Stimulated activated CD4-positive, alpha-beta T cell treated with anti-CD3 and anti-CD28 coated beads, Interleukin-1b, Interleukin-23, amount 100 ng/mL, for 48 hours (primary cell): ENCODE data around the gene AZU1.
A peak's percentile ranks its signal among the peaks of the same experiment; 100 is the strongest.

ENCODE experiments used
- DNase-seq: peaks from one replicate; pipeline ENCODE4 v3.0.0-alpha.2; 2020

The AZU1 gene

DNA sequence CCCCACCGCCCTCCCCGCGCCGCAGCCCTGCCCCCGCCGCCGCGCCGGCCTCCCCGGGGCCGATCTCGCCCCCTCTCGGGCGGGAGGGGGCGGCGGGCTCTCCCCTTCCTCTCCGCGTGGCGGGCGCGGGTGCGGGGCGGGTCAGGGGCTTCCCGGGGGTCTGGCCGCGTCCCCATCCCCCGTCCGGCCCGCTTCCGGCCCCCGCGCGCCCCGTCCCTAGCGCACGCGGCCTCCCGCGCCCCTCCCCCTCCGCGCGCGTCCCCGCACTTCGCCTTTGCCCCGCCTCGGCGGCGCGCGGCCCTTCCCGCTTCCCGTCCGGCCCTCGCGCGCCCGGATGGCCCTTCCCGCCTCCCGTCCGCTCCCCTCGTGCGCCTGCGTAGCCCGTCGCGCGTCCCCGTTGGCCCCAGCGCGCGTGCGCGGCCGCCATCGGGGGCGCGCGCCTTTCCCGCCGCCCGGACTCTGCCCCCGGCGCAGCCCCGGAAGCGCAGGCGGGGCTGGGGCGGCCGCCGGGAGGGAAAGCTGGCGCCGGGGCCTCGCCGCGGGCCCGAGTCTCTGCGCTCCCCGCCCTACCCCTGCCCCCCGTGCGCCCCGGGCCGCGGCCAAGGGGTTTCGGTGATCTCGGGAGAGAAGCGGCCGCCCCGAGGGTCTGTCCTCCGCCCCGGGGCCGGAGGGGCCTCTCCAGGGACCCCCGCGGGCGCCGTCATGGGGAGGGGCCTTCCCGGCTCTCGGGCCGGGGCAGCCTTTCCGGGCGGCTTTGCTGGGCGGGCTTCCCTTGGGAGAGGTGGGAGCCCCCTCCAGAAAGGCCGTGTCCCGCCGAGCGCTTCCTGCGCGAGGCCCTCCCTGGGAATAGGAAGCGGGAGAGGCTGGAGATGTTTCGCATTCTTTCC is 29.9 kb upstream of the AZU1 start:
- peak; percentile 90 for DNase-seq

DNA sequence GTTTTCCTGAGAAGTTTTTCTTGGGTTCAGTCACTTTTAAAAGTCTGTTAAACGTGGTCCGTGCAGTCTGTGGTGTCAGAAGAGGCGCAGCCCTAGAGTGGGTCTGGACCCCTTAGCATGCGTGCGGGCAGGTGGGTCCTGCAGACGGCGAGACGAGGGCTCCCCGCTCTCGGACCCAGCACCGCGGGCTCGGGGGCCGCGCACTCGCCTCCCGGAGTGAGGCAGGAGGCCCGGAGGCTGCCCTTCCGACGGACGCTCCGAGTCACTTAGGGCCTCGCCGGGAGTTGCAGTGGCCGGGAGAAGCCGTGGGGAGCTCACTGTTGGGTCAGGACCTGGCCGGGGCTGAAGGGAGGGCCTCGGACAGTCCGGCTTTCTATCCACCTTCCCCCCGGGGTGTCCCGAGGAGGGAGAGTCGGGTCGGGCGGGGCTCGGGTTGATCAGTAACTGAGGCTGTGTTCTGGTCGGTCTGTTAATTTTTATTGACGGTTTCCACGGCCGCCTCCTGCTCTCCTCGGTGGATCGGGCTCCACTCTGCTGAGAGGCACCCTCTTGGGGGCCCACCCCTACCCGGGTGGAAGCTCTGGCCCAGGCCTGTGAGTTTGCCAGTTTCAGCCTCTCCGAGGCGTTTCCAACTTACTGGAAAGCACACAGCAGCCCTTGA is 29.1 kb upstream of the AZU1 start:
- DNase-seq: no peak

DNA sequence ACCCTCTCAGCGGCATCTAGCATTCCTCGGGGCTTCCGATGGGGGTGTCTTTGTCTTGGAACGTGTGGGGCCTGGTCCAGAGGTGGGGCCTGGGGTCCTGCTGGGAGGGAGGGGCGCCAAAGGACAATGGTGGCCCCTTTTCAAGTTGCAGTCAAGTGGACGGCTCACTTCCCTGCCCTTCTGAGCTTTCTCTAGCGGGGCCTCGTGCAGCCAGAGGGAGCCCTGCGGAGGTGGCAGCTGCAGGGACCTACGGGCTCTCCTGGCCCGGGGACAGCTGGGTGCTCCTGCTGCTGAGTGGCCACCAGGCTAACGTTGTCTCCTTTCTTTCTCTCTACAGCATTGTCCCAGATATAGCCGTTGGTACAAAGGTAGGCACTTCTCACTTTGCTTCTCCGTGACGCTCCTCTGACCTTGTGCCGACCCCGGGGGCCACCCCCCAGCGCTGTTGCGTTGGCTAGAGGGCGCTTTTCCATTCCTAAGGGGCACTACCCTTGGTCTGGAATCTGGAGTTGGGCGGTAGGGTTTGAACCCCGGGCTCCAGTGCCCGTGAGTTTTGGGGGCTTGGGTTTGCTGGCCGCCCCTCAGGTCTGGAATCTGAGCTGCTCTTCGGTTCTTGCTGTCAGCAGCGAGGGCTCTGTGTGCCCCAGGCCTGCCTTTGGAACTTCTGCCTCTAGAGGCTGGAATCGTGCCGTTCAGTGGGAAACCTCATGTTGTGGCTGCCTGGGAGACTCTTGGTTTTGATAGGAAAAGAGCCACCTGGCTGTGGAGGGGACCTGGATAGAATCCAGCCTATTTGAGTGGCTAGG is 28.4 kb upstream of the AZU1 start:
- DNase-seq: no peak

DNA sequence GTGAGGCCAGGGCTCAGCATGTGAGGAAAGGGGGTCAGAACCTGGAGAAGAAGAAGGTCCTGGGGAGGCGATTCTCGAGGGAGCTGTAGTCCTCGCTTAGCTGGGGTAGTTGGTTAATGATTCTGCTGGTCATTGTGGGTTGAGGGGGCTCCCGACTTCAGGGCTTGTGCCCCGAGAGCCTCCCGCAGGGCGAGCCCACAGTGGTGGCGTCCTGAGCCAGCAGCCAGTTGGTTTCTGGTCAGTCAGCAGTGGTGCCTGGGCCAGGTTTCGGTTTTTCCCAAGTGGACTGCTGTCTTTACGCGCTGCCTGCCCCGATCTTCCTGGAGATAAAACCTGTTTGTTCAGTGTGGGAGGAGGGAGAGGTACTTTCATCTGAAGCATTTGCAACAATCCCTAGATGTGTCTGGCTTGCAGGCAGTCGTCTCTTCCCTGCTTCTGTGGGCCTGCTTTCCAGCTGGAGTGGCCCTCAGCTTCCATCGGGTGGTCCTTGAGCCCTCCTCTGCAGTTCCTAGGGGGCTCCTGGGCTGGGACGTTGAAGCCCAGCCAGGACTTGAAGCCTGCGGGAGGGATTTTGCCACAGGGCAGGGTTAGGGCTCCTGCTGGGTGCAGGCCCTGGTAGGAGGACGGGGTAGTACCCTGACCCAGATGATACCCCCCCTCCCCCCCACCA is 27.1 kb upstream of the AZU1 start:
- DNase-seq: no peak

DNA sequence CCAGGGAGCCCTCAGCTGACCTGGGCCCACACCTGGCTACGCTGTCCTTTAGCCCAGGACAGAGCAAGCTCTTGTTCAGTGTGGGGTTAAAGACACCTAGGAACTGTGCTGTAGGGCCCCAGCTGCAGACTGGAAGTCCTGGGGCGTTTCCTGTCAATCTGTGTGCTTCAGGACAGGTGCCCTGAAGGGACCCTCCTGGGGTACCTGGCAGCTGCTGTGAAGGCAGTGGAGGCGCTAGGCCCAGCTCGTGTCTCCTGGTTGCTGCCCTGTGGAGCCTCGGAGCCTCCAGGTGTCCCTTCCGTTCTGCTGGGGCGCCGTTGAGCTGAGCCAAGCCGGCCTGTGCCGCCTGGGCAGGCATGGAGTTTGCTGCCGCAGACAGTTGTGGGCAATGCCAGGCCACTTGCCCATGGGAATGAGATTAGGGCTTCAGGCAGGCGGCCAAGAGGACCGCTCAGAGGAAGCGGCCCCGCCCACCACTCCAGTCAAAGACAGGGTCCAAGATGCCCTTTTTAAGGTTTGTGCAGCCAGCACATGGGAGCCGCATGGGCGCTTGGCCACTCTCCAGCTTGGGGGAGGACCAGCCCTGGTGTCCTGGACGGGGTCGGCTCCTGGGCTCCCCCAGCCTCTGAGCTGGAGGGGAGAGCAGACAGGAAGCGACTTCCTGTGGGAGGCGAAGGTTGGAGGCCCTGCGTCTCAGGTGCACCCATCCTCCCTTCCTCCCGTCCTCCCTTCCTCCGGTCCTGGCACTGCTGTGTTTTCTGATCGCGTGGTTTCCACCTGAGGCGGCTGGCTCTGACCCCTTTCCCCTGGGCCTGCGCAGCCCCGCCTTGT is 26.4 kb upstream of the AZU1 start:
- no peak for DNase-seq

DNA sequence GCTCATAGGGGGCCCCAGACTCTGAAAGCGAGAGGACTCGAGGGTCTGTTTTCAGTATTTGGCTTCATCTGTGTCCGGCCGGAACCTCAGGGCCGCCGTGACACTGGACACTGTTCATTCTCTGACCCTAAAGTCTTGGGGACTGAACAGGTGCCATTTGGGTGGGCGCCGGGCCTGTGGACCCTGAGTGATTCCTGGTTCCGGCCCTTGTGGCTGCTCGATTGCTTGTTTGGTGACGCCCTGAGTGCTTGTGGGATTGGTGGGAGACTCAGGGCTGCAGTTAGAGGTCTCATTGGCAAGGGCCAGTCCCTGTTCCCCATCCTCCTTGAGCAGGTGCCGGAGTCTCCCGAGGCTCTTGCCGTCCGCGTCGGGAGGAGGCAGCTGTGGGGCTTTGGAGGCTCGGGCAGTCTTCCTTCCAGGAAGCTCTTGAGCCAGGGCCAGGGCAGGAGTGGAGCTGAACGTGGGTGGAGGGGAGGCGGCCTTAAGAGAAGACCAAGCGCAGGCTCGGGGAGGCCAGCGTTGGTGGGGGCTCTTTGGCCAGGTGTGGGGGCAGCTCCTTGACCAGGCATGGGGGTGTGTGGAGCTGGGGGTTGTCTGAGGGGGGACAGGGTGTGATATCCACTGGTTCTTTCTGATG is 25.7 kb upstream of the AZU1 start:
- DNase-seq: no peak

DNA sequence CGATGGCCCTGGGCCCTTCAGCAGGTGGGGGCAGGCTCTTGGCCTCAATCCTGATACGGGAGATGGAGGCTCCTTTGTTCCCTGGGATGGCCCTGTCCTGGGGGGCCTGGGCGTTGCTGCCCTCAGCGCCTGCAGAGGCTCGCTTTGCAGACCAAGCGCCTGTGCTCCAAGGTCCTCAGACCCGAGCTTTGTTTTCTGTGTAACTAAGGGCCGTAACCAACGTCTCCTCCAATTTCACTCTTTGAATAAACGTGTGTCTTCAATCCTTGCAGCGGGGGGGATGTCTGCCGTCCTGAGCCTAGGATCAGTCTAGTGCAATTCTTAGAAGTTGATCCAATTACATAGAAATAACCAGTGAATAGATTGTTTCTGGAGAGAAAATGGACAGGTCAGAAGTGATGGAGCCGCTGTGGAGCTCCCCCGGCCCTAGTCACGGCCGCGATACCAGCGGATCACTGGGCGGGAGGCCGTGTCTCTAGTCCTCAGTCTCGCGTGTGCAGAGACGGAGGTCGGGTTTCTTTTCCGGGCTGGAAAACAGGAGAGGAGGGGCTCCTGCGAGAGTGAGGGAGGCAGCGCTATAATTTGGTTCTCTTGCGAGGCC is 25.0 kb upstream of the AZU1 start:
- no peak for DNase-seq

DNA sequence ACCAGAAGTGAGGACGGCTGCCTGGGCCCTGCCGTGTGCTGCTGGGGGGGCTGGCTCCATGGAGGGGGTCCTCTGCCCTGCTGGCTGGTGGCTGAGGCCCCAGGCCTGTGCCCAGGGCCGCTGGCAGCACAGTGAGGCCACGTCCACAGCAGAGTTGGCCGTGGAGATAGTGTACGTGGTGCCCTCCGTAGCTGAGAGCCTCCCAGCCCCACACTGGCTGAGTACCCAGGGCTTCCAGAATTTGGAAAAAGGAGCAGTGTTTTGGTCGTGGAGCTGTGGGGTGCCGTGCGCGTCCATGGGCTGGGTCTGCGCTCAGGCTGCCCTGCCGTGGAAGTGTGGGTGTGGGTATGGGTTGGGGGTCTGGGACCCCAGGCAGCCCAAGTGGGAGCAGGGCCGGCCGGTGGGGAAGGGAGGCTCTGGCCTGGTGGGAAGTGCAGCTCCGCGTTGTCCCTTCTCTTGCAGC is 24.5 kb upstream of the AZU1 start:
- DNase-seq: no peak

DNA sequence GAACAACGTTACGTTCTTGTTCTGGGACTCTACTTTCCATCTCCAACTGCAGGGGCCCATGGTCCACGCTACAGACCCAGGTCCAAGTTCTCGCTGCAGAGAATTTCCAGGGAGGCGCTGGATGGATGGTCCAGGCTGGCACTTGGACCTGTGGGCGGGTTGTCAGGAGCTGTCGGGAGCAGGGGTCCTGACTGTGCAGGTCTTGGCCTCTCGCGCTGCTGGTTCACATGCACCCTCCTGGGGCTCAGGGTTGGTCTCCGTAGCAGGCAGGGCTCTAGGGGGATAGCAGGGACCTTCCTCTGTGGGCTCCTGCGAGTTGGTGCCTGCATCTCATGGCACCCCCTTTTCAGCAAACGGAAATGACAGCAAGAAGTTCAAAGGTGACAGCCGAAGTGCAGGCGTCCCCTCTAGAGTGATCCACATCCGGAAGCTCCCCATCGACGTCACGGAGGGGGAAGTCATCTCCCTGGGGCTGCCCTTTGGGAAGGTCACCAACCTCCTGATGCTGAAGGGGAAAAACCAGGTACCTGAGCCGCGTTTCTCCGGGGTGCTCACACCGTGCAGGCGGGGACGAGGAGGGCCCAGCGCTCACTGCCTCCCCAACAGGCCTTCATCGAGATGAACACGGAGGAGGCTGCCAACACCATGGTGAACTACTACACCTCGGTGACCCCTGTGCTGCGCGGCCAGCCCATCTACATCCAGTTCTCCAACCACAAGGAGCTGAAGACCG is 23.8 kb upstream of the AZU1 start:
- DNase-seq: no peak

DNA sequence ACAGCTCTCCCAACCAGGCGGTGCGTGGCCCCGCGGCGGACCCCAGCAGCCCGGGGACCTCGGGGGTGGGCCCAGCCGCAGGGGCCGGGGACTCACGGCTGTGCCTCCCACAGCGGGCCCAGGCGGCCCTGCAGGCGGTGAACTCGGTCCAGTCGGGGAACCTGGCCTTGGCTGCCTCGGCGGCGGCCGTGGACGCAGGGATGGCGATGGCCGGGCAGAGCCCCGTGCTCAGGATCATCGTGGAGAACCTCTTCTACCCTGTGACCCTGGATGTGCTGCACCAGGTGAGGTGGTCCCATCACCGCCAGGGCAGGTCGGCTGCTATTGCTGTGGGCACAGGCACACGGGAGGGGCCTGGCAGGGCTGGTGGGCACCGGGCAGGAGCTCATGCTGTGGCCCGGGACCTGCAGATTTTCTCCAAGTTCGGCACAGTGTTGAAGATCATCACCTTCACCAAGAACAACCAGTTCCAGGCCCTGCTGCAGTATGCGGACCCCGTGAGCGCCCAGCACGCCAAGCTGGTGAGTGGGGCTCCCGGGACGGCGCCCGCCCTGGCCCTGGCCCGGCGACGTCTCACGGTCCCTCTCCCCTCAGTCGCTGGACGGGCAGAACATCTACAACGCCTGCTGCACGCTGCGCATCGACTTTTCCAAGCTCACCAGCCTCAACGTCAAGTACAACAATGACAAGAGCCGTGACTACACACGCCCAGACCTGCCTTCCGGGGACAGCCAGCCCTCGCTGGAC is 23.0 kb upstream of the AZU1 start:
- DNase-seq: no peak

DNA sequence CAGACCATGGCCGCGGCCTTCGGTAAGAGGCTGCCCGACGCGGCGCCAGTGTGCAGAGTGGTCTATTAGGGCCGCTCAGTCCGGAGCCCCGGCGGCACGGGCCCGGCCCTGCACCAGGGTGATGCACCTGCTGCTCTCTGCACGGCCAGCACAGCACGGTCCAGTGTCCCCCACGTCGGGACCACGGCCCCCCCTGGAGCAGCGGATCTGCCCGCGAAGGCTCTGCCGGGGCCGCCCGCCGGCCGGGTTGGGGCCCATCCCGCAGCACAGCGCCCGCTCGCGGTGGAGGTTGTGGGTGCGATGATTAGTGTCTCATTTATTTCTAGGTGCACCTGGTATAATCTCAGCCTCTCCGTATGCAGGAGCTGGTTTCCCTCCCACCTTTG is 22.5 kb upstream of the AZU1 start:
- no peak for DNase-seq

DNA sequence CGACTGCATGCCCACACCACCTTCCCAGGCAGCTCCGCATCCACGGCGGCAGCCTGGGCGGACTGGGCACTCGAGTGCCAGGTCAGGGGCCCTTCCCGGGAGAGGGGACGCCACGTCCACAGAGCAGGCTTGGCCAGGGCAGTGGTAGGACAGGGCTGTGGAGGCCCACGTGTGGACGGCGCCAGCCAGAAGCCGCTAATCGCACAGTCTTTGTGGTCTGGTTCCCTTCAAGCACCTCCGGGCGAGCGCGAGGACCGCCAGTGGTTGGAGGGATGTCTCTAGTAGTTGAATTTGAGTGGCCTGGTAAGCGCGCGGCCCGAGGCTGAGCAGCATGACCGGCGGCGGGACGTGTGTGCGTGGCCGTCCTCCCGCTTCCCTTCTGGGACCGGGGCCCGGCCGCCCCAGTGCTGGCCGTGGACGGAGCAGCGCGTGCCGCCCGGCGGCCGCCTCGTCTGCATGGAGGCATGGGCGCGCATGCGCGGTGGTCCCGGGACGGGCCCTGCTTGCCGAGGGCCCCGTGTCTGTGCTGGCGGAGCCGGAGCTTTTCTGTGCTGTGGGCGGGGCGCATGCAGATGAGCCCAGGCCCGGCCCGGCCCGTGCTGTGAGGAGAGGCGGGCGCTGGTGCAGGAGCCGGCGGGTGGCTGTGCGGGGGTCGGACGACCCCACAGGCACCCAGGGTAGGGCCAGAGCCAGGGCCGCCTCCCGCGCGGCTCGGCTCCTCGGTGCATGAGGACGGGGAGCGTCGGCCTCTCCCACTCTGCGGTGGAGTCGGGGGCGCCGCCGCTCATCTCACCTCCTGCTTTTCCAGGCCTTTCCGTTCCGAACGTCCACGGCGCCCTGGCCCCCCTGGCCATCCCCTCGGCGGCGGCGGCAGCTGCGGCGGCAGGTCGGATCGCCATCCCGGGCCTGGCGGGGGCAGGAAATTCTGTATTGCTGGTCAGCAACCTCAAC is 21.8 kb upstream of the AZU1 start:
- no peak for DNase-seq

DNA sequence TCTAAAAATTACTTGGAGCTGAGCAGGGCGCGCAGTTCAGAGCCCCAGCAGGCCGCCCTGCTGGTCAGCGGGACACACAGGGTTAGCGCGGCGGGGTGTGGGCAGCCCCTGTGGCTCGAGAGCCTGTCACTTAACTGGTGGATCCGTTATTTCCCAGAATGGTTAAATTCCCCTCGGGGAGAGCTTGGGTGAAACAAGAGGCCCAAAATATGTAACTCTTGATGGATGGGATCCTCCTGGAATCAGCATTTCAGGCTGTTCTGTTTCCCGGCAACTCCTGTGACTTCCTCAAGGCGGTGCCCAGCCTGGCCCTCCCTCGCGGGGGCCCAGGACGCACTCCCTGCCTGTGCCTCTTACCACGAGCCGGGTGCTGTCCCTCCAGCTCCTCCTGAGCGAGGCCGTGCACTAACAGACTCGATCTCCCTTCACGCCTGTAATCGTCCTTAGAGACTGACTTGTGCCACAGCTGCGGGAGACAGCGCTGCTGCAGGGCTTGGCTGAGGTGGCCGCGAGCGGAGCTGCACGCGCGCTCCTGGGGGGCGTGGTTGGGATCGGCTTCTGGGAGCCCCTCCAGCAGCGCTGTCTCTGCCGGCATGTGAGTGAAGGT is 20.7 kb upstream of the AZU1 start:
- no peak for DNase-seq

DNA sequence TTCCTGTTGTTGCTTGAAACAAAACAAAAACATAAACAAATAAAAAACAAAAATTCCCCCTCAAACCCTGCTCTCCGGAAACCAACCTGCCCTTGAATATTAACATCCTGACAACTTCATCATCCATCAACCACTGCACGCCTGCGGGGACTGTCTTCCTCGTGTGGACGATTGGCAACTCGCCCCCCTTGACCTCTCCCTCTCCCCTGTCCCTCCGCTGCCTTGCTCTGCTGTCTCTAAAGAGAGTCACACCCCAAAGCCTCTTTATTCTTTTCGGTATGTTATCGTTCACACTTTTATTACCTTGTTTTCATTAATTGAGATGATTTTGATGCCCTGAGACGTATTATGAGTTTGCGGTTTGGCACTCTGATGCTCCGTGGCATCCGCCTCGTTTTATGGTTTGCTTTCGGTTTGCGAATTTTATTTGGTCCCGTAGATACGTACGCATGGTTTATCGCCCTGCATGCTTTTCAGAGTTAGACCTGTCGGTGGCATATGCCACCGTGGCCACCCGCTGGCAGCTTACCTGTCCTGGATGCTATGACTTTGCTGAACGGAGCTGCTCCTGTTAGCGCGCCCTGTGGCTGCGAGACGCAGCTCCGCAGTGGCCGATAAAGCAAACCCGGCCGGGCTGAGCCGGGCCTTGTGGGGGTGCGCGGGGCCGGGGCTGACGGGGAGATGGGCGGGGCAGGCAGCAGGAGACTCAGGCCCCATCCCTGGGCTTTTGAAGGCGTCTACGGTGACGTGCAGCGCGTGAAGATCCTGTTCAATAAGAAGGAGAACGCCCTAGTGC is 19.8 kb upstream of the AZU1 start:
- DNase-seq: no peak

DNA sequence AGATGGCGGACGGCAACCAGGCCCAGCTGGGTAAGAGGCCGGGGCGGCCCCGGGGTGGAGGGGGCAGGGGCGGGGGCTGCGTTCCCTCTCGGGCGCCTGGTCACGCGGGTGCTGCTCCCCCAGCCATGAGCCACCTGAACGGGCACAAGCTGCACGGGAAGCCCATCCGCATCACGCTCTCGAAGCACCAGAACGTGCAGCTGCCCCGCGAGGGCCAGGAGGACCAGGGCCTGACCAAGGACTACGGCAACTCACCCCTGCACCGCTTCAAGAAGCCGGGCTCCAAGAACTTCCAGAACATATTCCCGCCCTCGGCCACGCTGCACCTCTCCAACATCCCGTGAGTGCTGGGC is 19.2 kb upstream of the AZU1 start:
- no peak for DNase-seq

DNA sequence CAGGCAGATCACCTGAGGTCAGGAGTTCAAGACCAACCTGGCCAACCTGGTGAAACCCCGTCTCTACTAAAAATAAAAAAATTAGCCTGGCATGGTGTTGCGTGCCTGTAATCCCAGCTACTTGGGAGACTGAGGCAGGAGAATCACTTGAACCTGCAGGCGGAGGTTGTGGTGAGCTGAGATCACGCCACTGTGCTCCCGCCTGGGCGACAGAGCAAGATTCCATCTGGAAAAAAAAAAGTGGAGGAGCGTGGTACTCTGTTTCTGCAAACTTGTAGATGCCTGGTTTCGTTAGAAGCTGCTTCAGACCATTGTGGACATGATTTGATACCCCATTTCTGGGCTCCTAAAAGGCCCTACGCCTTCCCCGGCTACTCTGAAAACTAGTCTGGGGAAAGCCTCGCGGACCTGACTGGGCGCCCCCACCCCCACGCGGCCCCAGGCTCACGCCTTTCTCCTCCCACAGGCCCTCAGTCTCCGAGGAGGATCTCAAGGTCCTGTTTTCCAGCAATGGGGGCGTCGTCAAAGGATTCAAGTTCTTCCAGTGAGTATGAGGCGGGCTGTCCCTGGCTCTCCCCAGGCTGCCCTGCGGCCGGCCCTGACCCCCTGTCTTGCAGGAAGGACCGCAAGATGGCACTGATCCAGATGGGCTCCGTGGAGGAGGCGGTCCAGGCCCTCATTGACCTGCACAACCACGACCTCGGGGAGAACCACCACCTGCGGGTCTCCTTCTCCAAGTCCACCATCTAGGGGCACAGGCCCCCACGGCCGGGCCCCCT is 17.4 kb upstream of the AZU1 start:
- DNase-seq: no peak
